Stimulated activated CD4-positive, alpha-beta T cell treated with anti-CD3 and anti-CD28 coated beads, Interleukin-2, amount 100 ng/mL, for 4 hours (primary cell): ENCODE results near the gene OR10V1.

Source experiments
- DNase-seq: peaks from one replicate; pipeline ENCODE4 v3.0.0-alpha.2; 2020; ENCODE audit warnings: low read depth

The OR10V1 gene

GRCh38 chr11:59713745-59714144, at the start of gene OR10V1:
OR10V1 (minus strand) TSS chr11:59713845; CDS start chr11:59713845, 0 bp downstream.
- no peak for DNase-seq

DNA sequence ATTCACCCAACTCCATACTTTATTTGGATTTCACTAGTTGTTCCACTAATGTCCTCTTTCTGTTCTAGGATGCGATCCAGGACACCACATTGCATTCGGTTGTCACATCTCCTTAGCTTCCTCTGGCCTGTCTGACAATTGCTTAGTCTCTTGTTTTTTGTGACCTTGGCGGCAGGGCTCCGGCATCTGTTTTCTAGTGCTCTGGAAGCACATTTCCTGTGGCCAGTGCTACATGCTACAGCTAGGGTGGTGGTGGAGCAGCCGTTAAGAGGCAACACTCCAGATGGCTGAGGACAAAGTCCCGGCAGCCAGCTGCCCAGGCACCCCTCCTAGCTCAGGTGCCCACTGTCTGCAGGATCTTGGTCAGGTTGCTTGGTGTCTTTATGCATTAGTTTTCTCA, 48.3 kb upstream of the OR10V1 start:
- no peak for DNase-seq

DNA sequence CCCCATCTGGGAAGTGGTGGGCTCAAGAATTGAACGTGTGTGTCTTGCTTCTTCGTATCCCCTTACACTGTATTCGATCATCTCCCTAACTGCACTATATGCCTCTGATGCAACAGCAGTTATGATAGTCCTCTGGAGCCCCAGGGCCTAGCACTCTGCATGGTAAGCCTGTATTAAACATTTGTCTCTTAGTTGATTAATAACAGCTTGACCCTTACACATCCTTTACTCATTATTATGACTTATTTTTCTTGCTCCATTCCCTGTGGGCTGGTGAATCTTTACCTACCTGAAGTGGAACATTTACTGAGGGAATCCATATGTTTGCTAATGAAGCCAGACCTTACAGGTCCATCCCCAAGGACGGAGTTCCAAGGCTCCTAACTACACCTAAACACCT, 47.1 kb upstream of the OR10V1 start:
- no peak for DNase-seq

- no peak for DNase-seq
These were observed 46.3 kb upstream of the OR10V1 start for GRCh38 chr11:59759900-59760299.

GRCh38 chr11:59758401-59759037, 44.9 kb upstream of the OR10V1 start:
- no peak for DNase-seq

DNA sequence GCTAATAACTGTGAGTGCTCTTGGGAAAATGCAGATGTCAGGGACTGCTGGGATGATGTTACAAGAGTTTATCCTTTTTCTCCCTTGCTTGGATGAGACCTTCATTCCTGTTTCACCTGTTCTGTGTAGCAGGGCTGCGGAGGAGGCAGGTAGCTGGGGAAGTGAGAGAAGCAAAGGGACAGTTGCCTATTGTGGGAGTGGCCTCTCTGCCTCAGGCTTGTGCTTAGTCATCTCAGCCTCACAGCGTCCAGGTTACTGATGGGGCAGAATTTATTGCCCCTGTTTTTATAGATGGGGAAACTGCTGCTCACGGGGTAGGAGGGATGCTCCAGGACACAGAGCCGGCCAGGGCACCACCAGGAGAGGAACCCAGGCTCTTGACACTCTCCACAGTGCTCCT, 43.2 kb upstream of the OR10V1 start:
- no peak for DNase-seq

DNA sequence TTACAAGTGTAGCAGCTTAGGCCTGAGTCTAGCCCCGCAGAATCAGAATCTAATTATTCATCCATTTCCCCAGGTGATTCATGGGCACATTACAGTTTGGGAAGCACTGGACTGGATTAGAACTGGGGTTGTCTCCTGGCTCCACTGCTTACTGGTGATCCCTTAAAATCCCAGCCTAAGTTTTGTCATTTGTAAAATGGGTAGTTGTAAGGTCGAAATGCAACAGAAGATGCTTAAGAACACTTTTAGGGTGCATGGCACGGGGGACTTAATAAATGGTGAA, 42.9 kb upstream of the OR10V1 start:
- DNase-seq, result no peak

GRCh38 chr11:59755701-59756557, 42.3 kb upstream of the OR10V1 start:
- peak; percentile 30 for DNase-seq

DNA sequence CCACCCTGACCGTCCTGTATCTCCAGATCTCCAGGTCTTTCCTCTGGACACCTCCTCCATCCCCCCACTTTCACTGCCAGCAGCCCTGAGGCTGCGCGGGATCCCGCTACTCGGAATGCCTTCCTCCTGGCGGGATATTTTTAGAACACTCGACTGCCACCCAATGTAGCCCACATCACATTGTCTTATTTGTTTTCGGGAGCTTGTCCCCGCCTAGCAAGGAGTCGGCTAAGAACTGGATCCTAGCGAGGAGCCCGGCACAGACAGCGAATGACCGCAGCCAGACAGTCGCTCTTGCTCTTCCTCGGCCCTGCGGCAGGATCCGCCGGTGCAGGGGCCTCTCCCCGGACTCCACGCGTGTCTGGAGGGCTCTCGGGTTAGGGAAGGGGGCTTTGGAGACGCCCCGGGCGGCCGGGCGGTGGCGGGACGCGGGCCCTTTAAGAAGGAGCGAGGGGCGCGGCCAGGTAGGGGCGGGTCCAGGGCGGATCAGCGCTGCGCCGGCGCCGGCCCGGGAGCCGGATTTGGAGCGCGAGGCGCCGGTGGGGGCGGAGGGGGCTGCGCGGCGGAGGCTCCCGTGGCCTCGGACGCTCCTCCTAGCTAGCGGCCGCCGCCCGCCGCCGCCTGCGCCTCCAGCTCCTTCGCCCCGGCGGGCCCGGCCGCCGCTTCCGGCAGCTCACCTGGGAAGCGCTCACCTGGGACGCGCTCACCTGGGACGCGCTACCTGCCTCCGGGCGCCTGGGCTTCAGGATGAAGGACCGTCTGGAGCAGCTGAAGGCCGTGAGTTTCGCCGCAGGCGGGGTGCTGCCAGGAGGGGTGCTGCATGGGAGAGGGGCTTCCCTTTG, 41.4 kb upstream of the OR10V1 start, which contains the start of gene STX3:
Gene STX3 (plus strand): TSS at position 518 of the 842 bp plus-strand sequence. CDS start 230 bp downstream, at position 748.
- DNase-seq, result peak; percentile 47

DNA sequence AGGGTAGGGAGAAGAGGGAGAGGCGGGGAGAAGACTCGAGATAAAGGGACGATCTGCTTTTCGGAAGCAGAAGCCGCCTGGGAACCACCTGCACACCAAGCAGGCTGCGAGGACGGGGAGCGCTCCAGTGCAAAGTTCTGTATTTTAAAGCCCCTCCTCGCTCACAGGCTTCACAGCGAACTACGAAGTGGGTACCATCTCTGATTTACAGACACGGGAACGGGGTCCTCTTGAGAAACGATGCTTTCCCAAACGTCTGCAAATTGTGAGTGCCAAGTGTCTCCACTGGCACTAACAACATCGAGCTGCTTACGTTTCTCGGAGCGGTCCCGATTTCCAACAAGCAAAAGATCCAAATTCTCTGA, 40.8 kb upstream of the OR10V1 start:
- DNase-seq, result no peak

- DNase-seq, result peak; percentile 71
These were observed 40.2 kb upstream of the OR10V1 start for GRCh38 chr11:59753650-59754493.

GRCh38 chr11:59746111-59746510, 32.5 kb upstream of the OR10V1 start:
- no peak for DNase-seq

- no peak for DNase-seq
These were observed 17.4 kb upstream of the OR10V1 start for GRCh38 chr11:59730896-59731565.

DNA sequence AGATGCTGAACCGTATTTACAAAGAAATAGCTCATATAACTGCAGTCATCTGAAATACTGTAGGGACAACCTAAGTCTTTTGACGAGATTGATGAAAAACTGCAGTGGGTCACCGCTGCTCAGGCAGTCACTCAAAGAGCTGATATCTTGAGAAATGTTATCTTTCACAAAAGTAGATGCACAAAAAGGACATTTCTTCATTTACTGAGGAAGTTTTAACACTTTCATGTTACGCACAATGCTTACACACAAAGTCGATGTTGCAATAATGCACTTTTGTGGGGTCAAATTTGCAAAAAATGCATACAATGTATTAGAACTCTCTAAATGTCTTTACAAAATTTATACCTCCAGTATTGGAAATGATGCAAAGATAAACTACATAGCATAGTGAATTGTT, 16.2 kb upstream of the OR10V1 start:
- DNase-seq, result no peak

GRCh38 chr11:59728913-59729312, 15.3 kb upstream of the OR10V1 start:
- no peak for DNase-seq

- no peak for DNase-seq
These were observed 14.5 kb upstream of the OR10V1 start for GRCh38 chr11:59728154-59728553.

DNA sequence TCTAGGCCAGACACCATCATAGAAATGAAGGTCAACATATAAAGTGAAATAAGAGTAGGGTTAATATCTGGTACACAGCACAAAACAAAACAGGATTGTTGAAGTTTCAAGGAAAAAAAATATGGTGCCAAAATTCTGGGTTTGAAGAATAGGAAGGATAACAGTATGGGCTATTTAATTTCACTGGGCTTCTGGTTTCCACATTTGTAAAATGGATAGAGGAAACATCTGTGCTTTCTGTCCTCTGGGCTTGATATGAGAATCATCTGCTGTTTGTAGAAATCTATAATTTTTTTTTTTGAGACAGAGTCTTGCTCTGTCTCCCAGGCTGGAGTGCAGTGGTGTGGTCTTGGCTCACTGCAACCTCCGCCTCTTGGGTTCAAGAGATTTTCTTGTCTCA, 13.8 kb upstream of the OR10V1 start:
- DNase-seq, result no peak

- DNase-seq, result no peak
These were observed 10.4 kb upstream of the OR10V1 start for GRCh38 chr11:59724066-59724465.

DNA sequence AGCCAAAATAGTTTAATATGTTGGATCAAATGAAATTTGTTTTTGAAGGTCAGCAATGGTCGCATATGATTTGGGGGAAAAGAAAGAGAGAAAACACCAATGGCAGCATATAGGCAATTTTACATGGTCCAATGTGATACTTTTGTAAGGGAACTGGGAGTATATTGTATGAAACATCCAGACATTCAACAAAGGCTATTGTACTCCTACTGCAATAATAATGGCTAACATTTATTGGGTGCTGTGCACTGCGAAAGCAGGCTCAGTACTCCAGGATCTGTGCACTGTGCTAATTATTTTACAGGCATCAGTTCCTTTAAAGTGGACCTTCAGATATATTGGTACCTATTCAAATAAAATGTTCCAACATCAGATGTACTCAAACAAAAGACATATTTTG, 5.9 kb upstream of the OR10V1 start:
- DNase-seq, result no peak

DNA sequence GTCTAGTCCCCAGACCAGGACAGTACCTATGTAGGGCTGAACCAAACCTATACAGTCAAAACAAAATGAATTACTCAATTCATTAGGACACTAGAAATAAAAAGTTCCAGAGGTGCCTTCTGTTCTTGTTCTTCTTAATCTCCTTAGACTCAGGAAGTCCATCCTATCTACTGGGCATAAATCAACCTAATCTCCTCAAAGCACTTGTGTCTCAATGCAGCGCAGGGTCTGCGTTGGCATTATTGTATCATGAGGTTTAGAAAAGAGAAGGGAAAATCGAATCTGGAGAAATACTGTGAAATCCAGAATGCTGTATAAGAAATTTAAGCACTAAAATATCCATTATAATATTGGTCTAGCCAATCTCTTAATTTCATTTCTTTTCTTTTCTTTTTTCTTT, 2.4 kb upstream of the OR10V1 start:
- DNase-seq, result no peak

GRCh38 chr11:59710136-59710847, 3.4 kb downstream of the OR10V1 start:
- no peak for DNase-seq
